ENCODE results near the gene ISYNA1. TPM values are rescaled to one million over a fixed set of nuclear protein-coding genes. Genes with fewer than 3 reads are reported as not detected.
A peak's percentile ranks its signal among the peaks of the same experiment; 100 is the strongest.

ISYNA1 gene
- total RNA-seq (10 to 100 TPM; 37.5 to 82.3 (median 44.4) TPM), polyA plus RNA-seq (10 to 100 TPM; 31.7 to 58.2 (median 49.0) TPM)
- long read RNA-seq, donor 1, transcript ISYNA1-209 (3 exons, 696 nt) = minor isoform, 15 of 71 reads
- long read RNA-seq, donor 1, transcript ISYNA1-201 (11 exons, 2,420 nt) = major isoform, 27 of 71 reads
- long read RNA-seq, donor 1, partial matches to known transcripts = 21 of 71 reads
- long read RNA-seq, donor 1, other reads (novel, unspliced or antisense) = 5 of 71 reads
- long read RNA-seq, donor 2, transcript ISYNA1-201 (11 exons, 2,420 nt) = major isoform, 32 of 109 reads
- long read RNA-seq, donor 2, transcript ISYNA1-209 (3 exons, 696 nt) = minor isoform, 10 of 109 reads
- long read RNA-seq, donor 2, partial matches to known transcripts = 48 of 109 reads
- long read RNA-seq, donor 2, other reads (novel, unspliced or antisense) = 15 of 109 reads

- intact Hi-C loops (cut with DNase I; ENCODE audit: low total_unique reads) = no loop called here
- Histone ChIP-seq H3K9me3 (no peaks in the 10 kb centered on the region), H3K27me3 (replicated peaks in 1 of 7) (peaks cover 0 to 36% (median 0%) of the 10 kb centered on the region in 7 donors), H3K4me3 (peak within 1 kb of the TSS; percentile 51 to 87 (median 62)), H3K27ac (peak within 1 kb of the TSS; percentile 53 to 88 (median 82)), H3K4me1 (peaks cover 22 to 79% (median 53%) of the 10 kb centered on the region in 6 donors), H3K36me3 (peaks cover 0 to 17% (median 2%) of the 10 kb centered on the region in 6 donors)
- 0 to 1% (median 0%) methylated on average over 2 to 99 of the region's 99 CpGs for WGBS, 5 donors
- peak; percentile 91 for DNase-seq
- peak; percentile 30 to 79 (median 65) for TF ChIP-seq POLR2AphosphoS5 (IDR thresholded peaks at IDR 0.05)
- TF ChIP-seq POLR2A (IDR thresholded peaks at IDR 0.05) = no peak
- peak in 1 of 11 experiments; percentile 4 for TF ChIP-seq CTCF (IDR thresholded peaks at IDR 0.05 in 8 of 11, conservative IDR thresholded peaks at IDR 0.05 in 3 of 11)
Measured at GRCh38 chr19:18437491-18438330, at the start of gene ISYNA1. Gene ISYNA1 (minus strand): TSS chr19:18438133. CDS start chr19:18437979, 154 bp downstream.

GRCh38 chr19:18486746-18487145, 48.8 kb upstream of the ISYNA1 start:
- Histone ChIP-seq H3K4me3 (no peak overlapping the region), H3K4me1 (peaks cover 26 to 100% (median 83%) of the 10 kb centered on the region in 6 donors), H3K36me3 (peaks cover 0 to 4% (median 0%) of the 10 kb centered on the region in 6 donors), H3K9me3 (no peaks in the 10 kb centered on the region), H3K27ac (peak overlapping the region in 3 of 8 donors; percentile 33 to 54 (median 53)), H3K27me3 (replicated peaks in 1 of 7) (no peaks in the 10 kb centered on the region)
- peak; percentile 67 for DNase-seq
- 88 to 100% (median 95%) methylated on average over 5 to 8 of the region's 8 CpGs for WGBS, 5 donors
- TF ChIP-seq POLR2A (IDR thresholded peaks at IDR 0.05) = no peak
- no peak for TF ChIP-seq POLR2AphosphoS5 (IDR thresholded peaks at IDR 0.05)
- TF ChIP-seq CTCF (IDR thresholded peaks at IDR 0.05 in 8 of 11, conservative IDR thresholded peaks at IDR 0.05 in 3 of 11) = no peak
- intact Hi-C loops (cut with DNase I; ENCODE audit: low total_unique reads) = no loop called here

- Histone ChIP-seq H3K9me3 (no peaks in the 10 kb centered on the region), H3K36me3 (peaks cover 0 to 4% (median 0%) of the 10 kb centered on the region in 6 donors), H3K4me3 (no peak overlapping the region), H3K4me1 (peaks cover 25 to 100% (median 86%) of the 10 kb centered on the region in 6 donors), H3K27ac (peak overlapping the region in 3 of 8 donors; percentile 18 to 53 (median 27)), H3K27me3 (replicated peaks in 1 of 7) (no peaks in the 10 kb centered on the region)
- no peak for DNase-seq
- WGBS, 5 donors = 89 to 100% (median 97%) methylated on average over 1 to 5 of the region's 5 CpGs
- intact Hi-C loops (cut with DNase I; ENCODE audit: low total_unique reads) = no loop called here
- TF ChIP-seq CTCF (IDR thresholded peaks at IDR 0.05 in 8 of 11, conservative IDR thresholded peaks at IDR 0.05 in 3 of 11) (peak in 1 of 11 experiments; percentile 24), POLR2A (IDR thresholded peaks at IDR 0.05) (no peak)
Measured at GRCh38 chr19:18484992-18485391, 47.1 kb upstream of the ISYNA1 start.
